Measurements from ENCODE around the gene NTMT1.
"Not testable (repeated sequence)": the region's sequence is repeated elsewhere in the genome, so short reads cannot be mapped to it uniquely, and the experiment has no call there.

Gene NTMT1

GRCh38 chr9:129626079-129626624 lies at the start of gene NTMT1:
Gene NTMT1, plus strand, starts transcription at chr9:129626163. Its CDS starts 6,541 bp downstream, at chr9:129632704.
- peak; percentile 81 for DNase-seq

- DNase-seq, result peak; percentile 85
Measured at GRCh38 chr9:129576546-129577543, 49.1 kb upstream of the NTMT1 start.

- DNase-seq, result no peak
Measured at GRCh38 chr9:129579294-129579693, 46.7 kb upstream of the NTMT1 start.

- DNase-seq, result no peak
Measured at GRCh38 chr9:129580211-129580915, 45.6 kb upstream of the NTMT1 start.

- DNase-seq, result no peak
Measured at GRCh38 chr9:129581505-129582189, 44.3 kb upstream of the NTMT1 start.

GRCh38 chr9:129582855-129583254 lies 43.1 kb upstream of the NTMT1 start:
- no peak for DNase-seq

- DNase-seq, result peak; percentile 34
Measured at GRCh38 chr9:129583308-129584038, 42.5 kb upstream of the NTMT1 start.

GRCh38 chr9:129584136-129584535 lies 41.8 kb upstream of the NTMT1 start:
- peak; percentile 88 for DNase-seq

GRCh38 chr9:129585352-129585751 lies 40.6 kb upstream of the NTMT1 start:
- DNase-seq, result no peak

GRCh38 chr9:129586245-129586644 lies 39.7 kb upstream of the NTMT1 start:
- DNase-seq, result peak; percentile 24

- DNase-seq, result peak; percentile 42
Measured at GRCh38 chr9:129586685-129587084, 39.3 kb upstream of the NTMT1 start.

GRCh38 chr9:129587487-129588262 lies 38.3 kb upstream of the NTMT1 start:
- DNase-seq, result peak; percentile 71

GRCh38 chr9:129590466-129590865 lies 35.5 kb upstream of the NTMT1 start:
- DNase-seq, result no peak

- no peak for DNase-seq
Measured at GRCh38 chr9:129591916-129592315, 34.0 kb upstream of the NTMT1 start.

- DNase-seq, result not testable (repeated sequence)
Measured at GRCh38 chr9:129592790-129593189, 33.2 kb upstream of the NTMT1 start.

GRCh38 chr9:129594632-129595031 lies 31.3 kb upstream of the NTMT1 start:
- no peak for DNase-seq

- DNase-seq, result peak; percentile 75
Measured at GRCh38 chr9:129595311-129595741, 30.6 kb upstream of the NTMT1 start.

GRCh38 chr9:129595903-129596540 lies 29.9 kb upstream of the NTMT1 start:
- no peak for DNase-seq

- peak; percentile 80 for DNase-seq
Measured at GRCh38 chr9:129596541-129597331, 29.2 kb upstream of the NTMT1 start.

Measured in fibroblast of upper back skin (primary cell).